Measurements from ENCODE around the gene SLC17A2. TPM values are rescaled to one million over a fixed set of nuclear protein-coding genes. Genes with fewer than 3 reads are reported as not detected.

The SLC17A2 gene
- total RNA-seq, 1 donor from 2014 or later: not detected

DNA sequence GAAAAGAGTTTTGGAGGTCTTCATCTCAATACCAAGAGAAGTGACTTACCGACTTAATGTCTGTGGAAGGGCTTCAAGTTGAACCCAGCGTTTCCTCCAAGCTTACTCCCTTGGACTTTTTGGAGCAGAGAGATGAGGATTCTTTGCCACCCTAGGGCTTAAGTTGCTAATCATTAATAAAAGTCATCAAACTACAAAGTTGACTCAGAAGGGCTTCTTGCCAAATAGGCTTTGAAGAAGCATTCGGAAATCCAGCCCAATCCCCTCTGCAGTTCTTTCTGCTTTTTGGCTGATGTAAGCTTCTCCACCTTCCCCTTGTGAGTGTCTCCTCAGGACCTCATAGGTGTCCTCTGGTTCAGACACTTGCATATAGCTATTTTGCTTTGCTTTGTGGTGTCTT, 56.4 kb downstream of the SLC17A2 start, which contains the start of gene SLC17A3:
TSS of gene SLC17A3 (minus strand) at position 126 of the 400 bp plus-strand sequence. CDS start 5,856 bp downstream, outside the sequence.
- peaks cover 19% of the 10 kb centered on the region for H3K27me3 Mint-ChIP-seq (ENCODE audit: unreplicated experiment)
- H3K9me3 Mint-ChIP-seq (ENCODE audit: unreplicated experiment): no peaks in the 10 kb centered on the region
- no peak within 1 kb of the TSS for H3K27ac Mint-ChIP-seq (ENCODE audit: unreplicated experiment)
- TF ChIP-seq, protein P1, sequence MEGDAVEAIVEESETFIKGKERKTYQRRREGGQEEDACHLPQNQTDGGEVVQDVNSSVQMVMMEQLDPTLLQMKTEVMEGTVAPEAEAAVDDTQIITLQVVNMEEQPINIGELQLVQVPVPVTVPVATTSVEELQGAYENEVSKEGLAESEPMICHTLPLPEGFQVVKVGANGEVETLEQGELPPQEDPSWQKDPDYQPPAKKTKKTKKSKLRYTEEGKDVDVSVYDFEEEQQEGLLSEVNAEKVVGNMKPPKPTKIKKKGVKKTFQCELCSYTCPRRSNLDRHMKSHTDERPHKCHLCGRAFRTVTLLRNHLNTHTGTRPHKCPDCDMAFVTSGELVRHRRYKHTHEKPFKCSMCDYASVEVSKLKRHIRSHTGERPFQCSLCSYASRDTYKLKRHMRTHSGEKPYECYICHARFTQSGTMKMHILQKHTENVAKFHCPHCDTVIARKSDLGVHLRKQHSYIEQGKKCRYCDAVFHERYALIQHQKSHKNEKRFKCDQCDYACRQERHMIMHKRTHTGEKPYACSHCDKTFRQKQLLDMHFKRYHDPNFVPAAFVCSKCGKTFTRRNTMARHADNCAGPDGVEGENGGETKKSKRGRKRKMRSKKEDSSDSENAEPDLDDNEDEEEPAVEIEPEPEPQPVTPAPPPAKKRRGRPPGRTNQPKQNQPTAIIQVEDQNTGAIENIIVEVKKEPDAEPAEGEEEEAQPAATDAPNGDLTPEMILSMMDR (IDR thresholded peaks at IDR 0.05): no peak
- no peaks in the 10 kb centered on the region for H3K4me1 Mint-ChIP-seq (ENCODE audit: unreplicated experiment)
- DNase-seq (ENCODE audit: extremely low spot score, unreplicated experiment): no peak
- H3K36me3 Mint-ChIP-seq (ENCODE audit: unreplicated experiment): no peaks in the 10 kb centered on the region
- H3K4me3 Mint-ChIP-seq (ENCODE audit: unreplicated experiment): no peak within 1 kb of the TSS

DNA sequence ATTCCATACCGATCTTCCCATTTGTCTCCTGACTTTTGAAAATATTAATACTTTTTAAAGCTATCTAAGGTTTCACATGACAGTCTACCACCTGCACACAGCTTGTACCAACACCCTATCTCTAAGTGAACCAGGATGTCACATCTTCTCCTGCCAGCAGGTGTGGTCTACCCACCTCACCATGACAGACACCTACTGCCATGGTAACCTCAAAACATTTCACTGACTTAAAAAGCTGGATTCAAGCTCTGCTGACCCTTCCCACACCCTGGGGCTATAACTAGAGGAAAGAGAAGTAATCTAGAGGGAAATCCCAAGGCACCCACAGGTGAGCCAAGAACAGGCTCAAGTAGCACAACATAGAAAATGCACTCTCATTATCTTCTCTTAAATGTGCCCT, 57.7 kb downstream of the SLC17A2 start:
- Mint-ChIP-seq H3K4me3 (ENCODE audit: unreplicated experiment) (no peak overlapping the region), H3K9me3 (ENCODE audit: unreplicated experiment) (no peaks in the 10 kb centered on the region), H3K36me3 (ENCODE audit: unreplicated experiment) (no peaks in the 10 kb centered on the region), H3K27me3 (ENCODE audit: unreplicated experiment) (peaks cover 25% of the 10 kb centered on the region), H3K27ac (ENCODE audit: unreplicated experiment) (no peak overlapping the region), H3K4me1 (ENCODE audit: unreplicated experiment) (no peaks in the 10 kb centered on the region)
- TF ChIP-seq, protein P1 (IDR thresholded peaks at IDR 0.05): no peak
- no peak for DNase-seq (ENCODE audit: extremely low spot score, unreplicated experiment)

DNA sequence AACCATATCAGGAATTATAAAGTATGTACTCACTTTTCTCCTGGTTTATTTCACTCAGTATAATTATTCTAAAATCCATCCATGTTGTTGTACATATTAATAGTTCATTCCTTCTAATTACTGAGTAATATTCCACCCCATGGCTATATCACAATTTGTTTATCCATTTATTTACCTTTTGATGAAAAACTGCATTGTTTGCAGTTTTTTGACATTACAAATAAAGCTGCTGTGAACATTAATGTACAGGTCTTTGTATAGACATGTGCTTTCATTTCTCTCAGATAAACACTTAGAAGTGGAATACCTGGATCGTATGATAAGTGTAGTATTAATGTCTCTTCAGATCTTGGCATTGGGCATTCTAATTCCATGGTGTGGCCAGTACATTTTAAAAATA, 60.7 kb downstream of the SLC17A2 start:
- Mint-ChIP-seq H3K27ac (ENCODE audit: unreplicated experiment) (no peak overlapping the region), H3K9me3 (ENCODE audit: unreplicated experiment) (no peaks in the 10 kb centered on the region), H3K4me3 (ENCODE audit: unreplicated experiment) (no peak overlapping the region), H3K36me3 (ENCODE audit: unreplicated experiment) (no peaks in the 10 kb centered on the region), H3K27me3 (ENCODE audit: unreplicated experiment) (peaks cover 23% of the 10 kb centered on the region), H3K4me1 (ENCODE audit: unreplicated experiment) (no peaks in the 10 kb centered on the region)
- DNase-seq (ENCODE audit: extremely low spot score, unreplicated experiment): no peak
- TF ChIP-seq, protein P1 (IDR thresholded peaks at IDR 0.05): no peak

- no peaks in the 10 kb centered on the region for H3K9me3 Mint-ChIP-seq (ENCODE audit: unreplicated experiment)
- H3K27me3 Mint-ChIP-seq (ENCODE audit: unreplicated experiment): peaks cover 34% of the 10 kb centered on the region
- DNase-seq (ENCODE audit: extremely low spot score, unreplicated experiment): no peak
- no peaks in the 10 kb centered on the region for H3K36me3 Mint-ChIP-seq (ENCODE audit: unreplicated experiment)
- TF ChIP-seq, protein P1 (IDR thresholded peaks at IDR 0.05): no peak
- H3K4me1 Mint-ChIP-seq (ENCODE audit: unreplicated experiment): no peaks in the 10 kb centered on the region
- H3K4me3 Mint-ChIP-seq (ENCODE audit: unreplicated experiment): no peak overlapping the region
- H3K27ac Mint-ChIP-seq (ENCODE audit: unreplicated experiment): no peak overlapping the region
Measured at GRCh38 chr6:25868436-25869183, 61.9 kb downstream of the SLC17A2 start.

GRCh38 chr6:25866011-25866410, 64.5 kb downstream of the SLC17A2 start:
- no peak for DNase-seq (ENCODE audit: extremely low spot score, unreplicated experiment)
- no peaks in the 10 kb centered on the region for H3K9me3 Mint-ChIP-seq (ENCODE audit: unreplicated experiment)
- peaks cover 37% of the 10 kb centered on the region for H3K27me3 Mint-ChIP-seq (ENCODE audit: unreplicated experiment)
- no peaks in the 10 kb centered on the region for H3K4me1 Mint-ChIP-seq (ENCODE audit: unreplicated experiment)
- H3K4me3 Mint-ChIP-seq (ENCODE audit: unreplicated experiment): no peak overlapping the region
- no peaks in the 10 kb centered on the region for H3K36me3 Mint-ChIP-seq (ENCODE audit: unreplicated experiment)
- TF ChIP-seq, protein P1 (IDR thresholded peaks at IDR 0.05): no peak
- H3K27ac Mint-ChIP-seq (ENCODE audit: unreplicated experiment): no peak overlapping the region

Measured in osteocyte (in vitro differentiated cells).